HepG2 (cell line): ENCODE data around the gene PSPH. TPM values are rescaled to one million over a fixed set of nuclear protein-coding genes. Genes with fewer than 3 reads are reported as not detected.

ENCODE experiments used
- CSRNP2 ChIP-seq: sonication (generic); formaldehyde crosslinking; conservative IDR thresholded peaks from 2 replicates; pipeline ENCODE4 v1.8.0; 2022; ENCODE audit warnings: low read depth, missing genetic modification reagents
- DZIP1 ChIP-seq: sonication (generic); formaldehyde crosslinking; IDR thresholded peaks from 2 replicates; pipeline ENCODE4 v1.5.0; 2020; ENCODE audit warnings: mild to moderate bottlenecking, missing genetic modification reagents
- HNF1A ChIP-seq, 2 experiments: sonication (generic) in 1 of 2; formaldehyde crosslinking in 1 of 2; IDR thresholded peaks; 2 replicates each; pipeline versions ENCODE4 v1.4.0 to v1.6.1; 2016 to 2020; ENCODE audit warnings: borderline replicate concordance in 1 of 2, low read depth in 1 of 2, mild to moderate bottlenecking in 1 of 2, missing genetic modification reagents in 1 of 2
- IRF2 ChIP-seq: IDR thresholded peaks from 2 replicates; pipeline ENCODE4 v1.6.1; 2018; ENCODE audit warnings: missing genetic modification reagents, missing compliant biosample characterization
- MBNL3 ChIP-seq: fragments of 250-450 bp; sonication (Bioruptor Pico); conservative IDR thresholded peaks from 2 replicates; pipeline ENCODE4 v1.8.0; 2022; ENCODE audit warnings: mild to moderate bottlenecking, inconsistent platforms
- PHF20 ChIP-seq: sonication (generic); formaldehyde crosslinking; IDR thresholded peaks from 2 replicates; pipeline ENCODE4 v1.5.0; 2020; ENCODE audit warnings: mild to moderate bottlenecking, missing genetic modification reagents
- RBM22 ChIP-seq: fragments of 200-400 bp; formaldehyde crosslinking; optimal IDR thresholded peaks from 2 replicates; pipeline ENCODE3; 2017; ENCODE audit warnings: mild to moderate bottlenecking, low read length, moderate library complexity
- RXRB ChIP-seq: IDR thresholded peaks from 2 replicates; pipeline ENCODE4 v1.6.1; 2016; ENCODE audit warnings: borderline replicate concordance, missing genetic modification reagents, missing compliant biosample characterization
- SMAD3 ChIP-seq: sonication (generic); formaldehyde crosslinking; IDR thresholded peaks from 2 replicates; pipeline ENCODE4 v1.4.0; 2020; ENCODE audit warnings: missing genetic modification reagents
- SOX5 ChIP-seq: IDR thresholded peaks from 2 replicates; pipeline ENCODE4 v1.6.1; 2016; ENCODE audit warnings: borderline replicate concordance
- SP5 ChIP-seq: IDR thresholded peaks from 2 replicates; pipeline ENCODE4 v1.6.1; 2016; ENCODE audit warnings: low read depth, borderline replicate concordance
- SRF ChIP-seq: IDR thresholded peaks from 2 replicates; pipeline ENCODE4 v1.6.1; 2011; ENCODE audit warnings: mild to moderate bottlenecking, low read depth, low read length, moderate library complexity
- TBL1XR1 ChIP-seq: fragments of 150-350 bp; IDR thresholded peaks from 2 replicates; pipeline ENCODE4 v1.6.1; 2014; ENCODE audit warnings: borderline replicate concordance, low read length; ENCODE audit not compliant: partially characterized antibody
- ZFP36L2 ChIP-seq: sonication (generic); formaldehyde crosslinking; IDR thresholded peaks from 2 replicates; pipeline ENCODE4 v1.4.0; 2020; ENCODE audit warnings: missing genetic modification reagents
- ZNF280D ChIP-seq: sonication (generic); formaldehyde crosslinking; IDR thresholded peaks from 2 replicates; pipeline ENCODE4 v1.5.1; 2020; ENCODE audit warnings: mild to moderate bottlenecking, missing genetic modification reagents
- ZNF607 ChIP-seq: sonication (generic); formaldehyde crosslinking; IDR thresholded peaks from 2 replicates; pipeline ENCODE4 v1.5.1; 2020; ENCODE audit warnings: missing genetic modification reagents, mild to moderate bottlenecking, borderline replicate concordance
- polyA plus RNA-seq, 8 experiments: library from polyadenylated mRNA; depleted of rRNA in 3 of 8; stranded (reverse) in 7 of 8; unstranded in 1 of 8; fragments of >200 nt; fragmentation: Illumina TruSeq in 4 of 8; extraction: Trizol in 4 of 8; gene quantifications; 2 replicates each; pipeline versions ENCODE4 v1.2.1 to v1.2.3, GENCODE V29; 2011 to 2016; ENCODE audit warnings: low read depth in 4 of 8, missing spikeins in 1 of 8, mixed read lengths in 1 of 8; ENCODE audit not compliant: insufficient read depth in 1 of 8
- total RNA-seq, 5 experiments: library from RNA; depleted of rRNA; stranded (reverse); fragments of >200 nt; fragmentation: Illumina TruSeq; extraction: Trizol; gene quantifications; 2 replicates each; pipeline ENCODE4 v1.2.3, GENCODE V29; 2016; ENCODE audit warnings: low read depth in 1 of 5

PSPH gene
- total and polyA plus RNA-seq, 2 of the 13 experiments (the other 11 are each of a cell fraction or from before 2014, with no cell fraction given) = 85.5 to 124 TPM

GRCh38 chr7:56074371-56074791 is 23.1 kb upstream of the PSPH start (continued):
- TF ChIP-seq IRF2 (no peak), ZFP36L2 (no peak), SP5 (CRISPR knock-in tag) (no peak), MBNL3 (CRISPR knock-in tag) (no peak), RXRB (CRISPR knock-in tag) (peak; percentile 38; the same call in 1 of the 2 replicates), ZNF607 (CRISPR knock-in tag) (no peak), SRF (no peak), CSRNP2 (no peak), PHF20 (CRISPR knock-in tag) (no peak), SOX5 (no peak; the same call in 1 of the 2 replicates), SMAD3 (CRISPR knock-in tag) (0 out of 2 replicates have a peak, but pooled peaks have one; percentile 55), DZIP1 (no peak), RBM22 (no peak), TBL1XR1 (no peak), HNF1A (IDR thresholded peaks at IDR 0.05; ENCODE audit: low read depth) (no peak), HNF1A (CRISPR knock-in tag; IDR thresholded peaks at IDR 0.05; ENCODE audit: borderline replicate concordance) (no peak), ZNF280D (CRISPR knock-in tag) (peak; percentile 58; the same call in 1 of the 2 replicates)
